ENCODE data around the gene SPTB.
A peak's percentile ranks its signal among the peaks of the same experiment; 100 is the strongest.

Gene SPTB

GRCh38 chr14:64773046-64773445, 106.7 kb downstream of the SPTB start:
- no peak overlapping the region for H3K27ac ChIP-seq

DNA sequence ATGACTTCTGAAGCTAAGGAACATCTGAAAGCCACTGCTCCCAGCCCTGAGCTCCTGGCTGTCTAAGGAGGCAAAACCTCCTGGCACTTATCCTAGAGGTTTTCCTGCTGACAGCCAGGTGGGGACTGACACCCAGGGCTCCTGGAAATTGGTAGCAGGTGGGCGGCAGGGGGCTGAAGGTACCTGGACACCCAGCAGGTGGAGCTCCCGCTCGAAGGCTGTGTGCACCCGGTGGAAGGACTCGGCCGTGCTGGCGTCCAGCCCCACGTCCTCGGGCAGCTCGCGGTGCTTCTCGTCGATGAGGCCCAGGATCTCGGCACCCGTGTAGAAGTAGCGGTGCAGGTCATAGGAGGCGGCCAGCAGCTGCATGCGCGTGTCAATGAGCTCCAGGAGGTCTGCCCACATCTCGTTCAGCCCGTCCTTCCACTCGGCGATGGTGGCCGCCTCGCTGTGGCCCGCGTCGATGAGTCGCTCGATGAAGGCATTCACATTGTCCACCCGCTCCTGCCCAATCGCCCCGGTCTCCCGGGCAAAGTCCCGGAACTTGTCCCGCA, 107.2 kb downstream of the SPTB start:
- Histone ChIP-seq H3K27ac (no peak overlapping the region), H3K4me3 (no peak overlapping the region)

More at GRCh38 chr14:64773046-64773445, 106.7 kb downstream of the SPTB start:
- no peak overlapping the region for H3K4me3 ChIP-seq

- H3K27ac ChIP-seq: no peak overlapping the region
Observed at GRCh38 chr14:64771161-64771560, 108.5 kb downstream of the SPTB start.

DNA sequence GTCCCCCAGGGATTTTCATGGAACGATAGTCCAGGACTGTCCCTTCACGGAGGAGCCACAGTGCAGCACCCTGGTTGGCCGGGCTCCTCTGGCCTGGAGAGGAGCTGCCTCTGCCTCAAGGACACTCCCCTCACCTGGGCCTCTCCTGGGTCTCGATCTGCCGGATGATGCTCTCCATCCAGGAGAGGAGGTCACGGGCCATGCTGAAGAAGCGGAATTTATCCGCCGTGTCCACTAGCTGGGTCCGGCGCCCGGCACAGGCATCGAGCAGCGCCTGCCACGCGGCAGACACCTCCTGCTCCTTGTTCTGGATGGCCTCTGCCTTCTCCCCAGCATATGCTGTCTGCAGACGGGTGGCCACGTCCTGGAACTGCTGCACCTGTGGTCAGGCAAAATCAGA, 109.0 kb downstream of the SPTB start:
- Histone ChIP-seq H3K4me3 (no peak overlapping the region), H3K27ac (no peak overlapping the region)

More at GRCh38 chr14:64771161-64771560, 108.5 kb downstream of the SPTB start:
- H3K4me3 ChIP-seq: no peak overlapping the region

DNA sequence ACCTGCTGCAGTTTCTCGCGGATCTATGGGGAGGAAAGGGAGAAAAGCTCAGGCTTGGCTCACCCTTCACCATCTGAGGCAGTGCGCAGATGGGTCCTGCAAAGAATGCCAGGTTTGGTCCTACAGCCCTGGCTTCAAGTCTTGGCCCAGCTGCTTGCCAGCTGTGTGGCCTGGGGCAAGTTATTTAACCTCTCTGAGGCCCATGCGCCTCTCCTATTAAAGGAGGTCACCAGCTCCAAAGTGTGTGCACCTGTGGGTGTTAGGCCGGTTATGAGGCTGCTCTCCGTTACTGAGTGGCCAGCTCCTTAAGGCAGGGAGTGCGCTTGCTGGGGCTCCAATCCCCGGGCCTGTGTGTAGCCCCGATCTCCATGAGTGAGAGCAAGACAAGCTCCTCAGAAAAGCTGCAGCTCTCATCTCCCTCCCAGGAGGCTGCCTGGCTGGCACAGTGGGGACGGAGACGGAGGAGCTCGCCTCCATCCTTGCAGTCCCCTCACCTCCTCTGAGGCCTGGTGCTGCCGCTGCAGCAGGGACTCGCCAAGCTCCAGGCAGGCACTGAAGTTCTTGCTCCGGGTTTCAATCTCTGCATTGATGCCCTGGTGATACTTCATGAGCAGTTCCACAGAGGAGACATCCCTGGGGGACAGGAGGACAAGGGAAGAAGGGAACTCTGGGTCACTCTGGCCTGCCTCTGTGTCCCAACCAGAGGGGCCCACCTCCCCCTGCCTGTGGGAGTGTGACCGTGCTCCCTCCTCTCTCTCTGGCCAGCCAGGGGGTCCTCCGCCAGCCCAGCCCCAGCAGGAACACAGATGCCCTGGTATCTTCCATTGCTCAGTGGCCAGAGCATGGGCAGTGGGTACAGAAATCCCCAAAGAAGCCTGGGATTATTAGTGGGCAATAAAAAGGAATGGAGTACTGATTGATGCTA, 110.3 kb downstream of the SPTB start:
- no peak overlapping the region for H3K4me3 ChIP-seq
- no peak overlapping the region for H3K27ac ChIP-seq

DNA sequence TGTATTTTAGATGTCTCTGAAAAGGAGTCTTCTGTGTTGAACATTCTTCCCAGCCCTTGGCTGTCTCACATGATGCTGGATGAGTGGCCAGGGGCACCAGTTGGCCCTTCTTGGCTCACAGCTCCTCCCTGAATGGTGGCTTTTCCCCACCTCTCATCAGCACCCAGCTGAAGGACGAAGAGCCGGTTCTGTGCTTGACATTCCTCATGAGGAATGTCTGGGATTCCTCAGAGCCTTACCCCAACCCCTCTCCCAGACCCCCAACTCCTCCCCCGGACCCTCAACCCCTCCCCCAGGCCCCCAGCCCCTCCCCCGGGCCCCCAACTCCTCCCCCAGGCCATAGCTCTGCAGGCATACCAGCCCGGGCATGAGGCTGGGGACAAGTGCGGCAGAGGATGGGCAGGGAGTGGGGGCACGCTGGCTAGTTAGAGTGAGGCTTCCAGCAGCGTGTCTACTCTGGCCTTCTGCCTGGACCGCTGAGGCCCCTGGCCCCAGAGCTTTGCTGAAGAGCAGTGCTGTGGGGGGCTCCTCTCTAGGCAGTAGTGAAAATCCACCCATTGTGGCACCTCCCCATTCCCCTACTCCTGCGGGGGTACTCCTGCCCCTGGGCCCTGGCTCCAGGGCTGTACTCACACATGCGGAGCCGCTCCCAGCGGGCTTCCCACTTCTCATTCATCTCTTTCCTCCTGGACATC, 111.2 kb downstream of the SPTB start:
- Histone ChIP-seq H3K27ac (no peak overlapping the region), H3K4me3 (no peak overlapping the region)

DNA sequence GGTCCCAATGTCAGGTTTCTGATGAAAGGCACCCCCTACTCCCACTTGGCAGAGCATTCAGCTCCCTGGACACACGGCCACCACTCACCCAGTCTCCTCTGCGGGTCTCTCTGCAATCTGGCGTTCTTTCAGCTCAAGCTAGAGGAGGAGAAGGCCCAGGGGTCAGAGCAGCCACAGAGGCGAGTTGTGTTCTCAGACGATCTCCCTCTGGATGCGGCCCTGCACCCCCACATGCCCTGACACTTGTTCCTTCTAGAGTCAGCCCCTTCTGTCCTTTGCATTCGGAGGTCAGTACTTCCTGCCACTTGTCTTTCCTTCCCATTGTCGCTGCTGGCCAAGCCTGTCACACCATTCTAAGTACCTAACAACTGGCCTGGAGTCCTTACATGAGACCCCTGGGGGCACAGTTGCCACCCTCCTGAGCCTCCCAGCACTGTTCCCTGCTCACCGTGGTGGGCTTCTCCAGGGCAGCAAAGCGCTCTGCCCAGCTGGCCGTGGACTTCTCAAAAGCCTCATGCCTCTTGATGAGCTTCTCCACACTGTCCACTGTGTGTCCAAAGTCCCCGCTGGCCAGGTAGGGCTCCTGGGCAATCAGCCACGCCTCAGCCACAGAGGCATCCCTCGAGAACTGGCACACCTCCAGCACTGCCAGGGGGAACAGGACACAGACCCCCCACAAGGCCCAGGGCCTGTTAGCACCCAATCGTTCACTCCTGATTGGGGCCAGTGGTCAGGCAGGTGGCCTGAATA, 112.3 kb downstream of the SPTB start:
- no peak overlapping the region for H3K27ac ChIP-seq
- H3K4me3 ChIP-seq: no peak overlapping the region

GRCh38 chr14:64766430-64767151, 113.1 kb downstream of the SPTB start:
- Histone ChIP-seq H3K4me3 (no peak overlapping the region), H3K27ac (peak overlapping the region in 2 of 21 experiments; percentile 9 to 18)

DNA sequence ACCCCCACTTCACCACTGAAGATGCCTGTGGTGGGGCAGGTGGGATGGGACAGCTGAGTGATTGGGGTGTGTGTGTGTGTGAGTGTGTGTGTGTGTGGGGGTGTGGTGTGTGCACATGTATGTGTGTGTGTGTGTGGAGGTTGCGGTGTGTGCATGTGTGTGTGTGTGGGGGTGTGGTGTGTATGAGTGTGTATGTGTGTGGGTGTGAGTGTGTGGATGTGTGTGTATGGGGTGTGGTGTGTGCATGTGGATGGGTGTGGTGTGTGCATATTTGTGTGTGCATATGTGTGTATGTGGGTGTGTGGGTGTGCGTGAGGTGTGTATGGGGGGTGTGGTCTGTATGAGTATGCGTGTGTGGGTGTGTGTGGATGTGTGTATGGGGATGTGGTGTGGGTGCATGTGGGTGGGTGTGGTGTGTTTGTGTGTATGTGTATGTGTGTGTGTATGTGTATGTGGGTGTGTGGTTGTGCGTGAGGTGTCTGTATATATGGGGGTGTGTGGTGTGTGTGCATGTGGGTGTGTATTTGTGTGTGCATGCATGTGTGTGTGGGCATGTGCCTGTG, 113.9 kb downstream of the SPTB start:
- no peak overlapping the region for H3K4me3 ChIP-seq
- no peak overlapping the region for H3K27ac ChIP-seq

DNA sequence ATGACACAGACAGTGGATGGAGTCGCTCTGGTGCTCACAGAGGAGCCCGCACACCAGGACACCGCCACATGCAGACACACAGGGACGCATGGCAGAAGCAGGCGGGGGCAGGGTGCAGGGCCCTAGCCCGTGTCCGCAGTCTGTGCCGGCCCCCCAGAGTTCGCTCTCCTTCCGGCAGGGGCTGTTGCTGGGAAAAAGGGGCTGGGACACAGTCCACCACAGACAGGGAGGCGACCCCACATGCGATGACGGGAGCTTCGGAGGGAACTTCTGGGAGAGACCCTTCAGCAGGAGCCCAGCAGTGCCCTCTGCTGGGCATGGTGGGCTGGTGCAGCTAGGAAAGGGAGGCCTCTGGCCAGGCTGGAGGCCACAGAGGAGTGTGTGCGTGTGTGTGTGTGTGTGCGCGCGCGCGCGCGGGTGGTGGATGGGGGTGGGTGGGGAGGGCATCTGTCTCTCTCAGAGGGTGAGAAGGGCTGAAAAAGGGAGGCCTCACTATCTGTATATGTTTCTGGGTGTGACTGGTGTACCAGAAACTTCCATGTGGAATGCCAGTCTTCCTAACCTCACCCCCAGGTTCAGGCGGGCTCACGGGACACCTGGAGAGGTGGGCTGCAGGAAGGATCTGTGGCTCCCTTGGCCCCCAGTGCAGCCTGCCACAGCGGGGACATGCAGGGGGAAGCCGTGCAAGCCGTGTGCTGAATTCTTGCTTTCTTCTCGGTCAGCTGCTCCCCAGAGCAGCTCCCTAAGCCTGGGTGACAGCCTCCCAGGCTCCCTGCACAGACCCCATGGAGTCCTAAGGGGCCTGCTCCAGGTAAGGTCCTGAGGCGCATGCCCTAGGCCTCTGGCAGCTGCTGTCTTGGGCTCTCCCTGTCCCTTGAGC, 114.8 kb downstream of the SPTB start:
- Histone ChIP-seq H3K4me3 (peak overlapping the region in 1 of 7 experiments; percentile 3), H3K27ac (peak overlapping the region in 7 of 21 experiments; percentile 3 to 51 (median 28))

DNA sequence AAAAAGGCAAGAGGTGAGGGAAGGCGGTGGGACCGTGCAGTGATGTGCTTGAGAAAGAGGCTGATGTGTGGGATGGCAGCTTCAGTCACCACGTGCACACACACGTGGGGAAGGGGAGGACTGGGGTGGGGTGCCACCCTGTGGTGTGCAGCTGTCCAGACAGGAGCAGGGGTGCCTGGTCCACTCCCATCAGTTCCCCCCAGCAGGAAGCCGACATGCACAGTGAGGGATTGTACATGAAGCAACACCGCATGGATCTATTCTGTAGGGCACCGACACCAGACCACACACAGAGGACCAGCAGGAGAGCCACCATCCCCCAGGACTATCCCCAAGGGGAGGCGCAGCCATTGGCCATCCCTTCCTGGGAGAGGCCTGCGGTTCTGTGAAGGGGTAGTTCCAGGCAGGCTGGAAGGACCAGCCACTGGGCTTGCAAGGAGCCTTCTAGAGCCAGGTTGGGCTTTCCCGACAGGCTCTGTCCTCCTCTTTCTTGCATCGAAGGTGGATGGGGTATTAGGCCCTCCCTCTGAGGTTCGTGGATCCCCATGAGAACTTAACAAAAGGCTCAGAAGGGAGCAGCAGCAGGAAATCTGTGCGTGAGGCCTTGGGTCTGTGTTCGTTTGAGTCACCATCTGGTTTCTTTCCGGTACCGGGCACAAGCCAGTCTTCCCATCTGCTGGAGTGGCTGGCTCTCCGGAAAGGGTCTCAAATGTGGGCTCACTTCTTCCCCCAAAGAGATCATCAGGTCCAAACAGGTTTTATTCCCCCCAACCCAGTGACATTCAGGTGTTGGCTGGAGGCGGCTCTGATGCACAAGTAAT, 115.7 kb downstream of the SPTB start:
- Histone ChIP-seq H3K4me3 (peak overlapping the region in 1 of 7 experiments; percentile 3), H3K27ac (peak overlapping the region in 9 of 21 experiments; percentile 3 to 51 (median 30))

- Histone ChIP-seq H3K27ac (peak overlapping the region in 5 of 21 experiments; percentile 51 to 83 (median 56)), H3K4me3 (no peak overlapping the region)
Observed at GRCh38 chr14:64763085-64763782, 116.5 kb downstream of the SPTB start.

DNA sequence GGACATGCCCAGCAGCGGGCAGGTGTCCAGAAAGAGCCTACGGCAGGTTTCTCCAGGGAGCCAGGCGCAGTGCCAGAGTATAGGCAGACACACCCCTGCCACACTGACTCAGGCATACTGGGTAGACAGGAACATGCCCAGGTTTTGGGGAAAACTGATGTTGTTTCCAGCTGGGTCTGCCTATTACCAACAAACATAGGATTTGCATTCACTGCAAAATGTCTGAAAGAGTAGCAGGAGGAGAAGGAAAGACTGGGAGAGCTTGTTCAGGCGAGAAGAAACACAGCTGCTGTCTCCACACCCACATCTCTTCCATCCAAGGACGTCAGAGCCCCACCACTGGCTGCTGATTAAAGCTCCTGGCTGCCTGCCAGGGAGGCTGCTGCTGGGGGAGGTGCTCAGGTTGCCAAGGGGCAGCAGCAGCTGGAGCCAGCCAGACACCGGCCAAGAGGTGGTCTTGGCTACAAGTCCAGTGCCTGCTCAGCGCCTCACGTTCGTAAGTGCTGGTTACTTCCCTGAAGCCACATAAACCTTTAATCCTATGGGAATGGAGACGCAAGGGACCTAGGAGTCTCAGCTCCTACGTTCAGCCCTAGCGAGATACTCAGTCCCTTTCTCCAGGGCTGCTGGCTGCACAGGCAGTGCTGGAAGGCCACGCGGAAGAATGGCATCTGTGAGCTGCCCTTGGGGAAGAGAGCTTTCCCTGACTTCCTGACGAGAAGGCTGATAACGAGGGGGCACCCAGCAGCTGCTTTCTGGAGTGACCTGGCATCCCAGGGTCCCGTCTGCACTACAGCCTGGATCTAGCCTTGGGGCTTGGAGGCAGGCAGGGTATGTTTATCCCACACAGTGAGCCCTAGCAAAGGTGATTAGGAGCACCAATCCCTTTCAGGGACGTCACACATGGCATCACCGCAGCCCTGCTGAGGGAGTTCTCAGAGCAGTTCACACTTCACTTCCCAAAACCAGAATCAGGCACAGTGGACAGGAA, 117.4 kb downstream of the SPTB start:
- no peak overlapping the region for H3K4me3 ChIP-seq
- H3K27ac ChIP-seq: peak overlapping the region in 16 of 21 experiments; percentile 2 to 83 (median 56)

DNA sequence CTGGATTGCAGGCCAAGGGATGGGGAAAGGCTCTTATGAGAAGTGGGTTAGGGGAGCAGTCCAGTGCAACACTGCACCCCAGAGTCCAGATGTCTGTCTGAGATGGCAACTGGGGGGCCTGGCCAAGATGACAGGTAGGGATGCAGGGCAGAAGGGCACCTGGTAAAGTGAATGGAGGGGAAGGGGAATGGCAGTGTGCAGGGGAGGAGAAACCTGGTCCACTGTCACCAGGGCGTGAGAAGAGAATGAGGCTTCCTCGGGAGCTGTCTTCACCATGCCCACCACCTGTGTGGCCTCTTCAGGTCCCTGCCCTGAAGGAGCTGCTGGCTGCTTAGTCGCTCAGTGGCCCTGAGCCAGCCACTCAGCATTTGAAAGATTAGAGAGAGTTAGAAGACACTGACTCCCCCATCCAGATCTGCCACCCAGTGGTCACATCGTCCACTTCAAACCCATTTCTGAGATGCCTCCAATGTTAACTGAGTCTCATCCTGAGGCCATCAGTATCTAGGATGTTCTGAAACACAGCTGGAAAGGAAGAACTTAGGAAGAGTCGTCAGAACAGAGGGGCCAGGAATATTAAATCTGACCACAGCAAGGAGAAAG, 118.2 kb downstream of the SPTB start:
- no peak overlapping the region for H3K4me3 ChIP-seq

GRCh38 chr14:64760916-64761315, 118.8 kb downstream of the SPTB start:
- H3K27ac ChIP-seq: peak overlapping the region in 2 of 21 experiments; percentile 53 to 76
- H3K4me3 ChIP-seq: no peak overlapping the region

More for the DNA sequence above, 118.2 kb downstream of the SPTB start:
- peak overlapping the region in 14 of 21 experiments; percentile 20 to 76 (median 56) for H3K27ac ChIP-seq

All from skin epidermis (tissue), 12 donors.